K562 (cell line): ENCODE data around the gene TMC2. TPM values are rescaled to one million over a fixed set of nuclear protein-coding genes. Genes with fewer than 3 reads are reported as not detected.
A peak's percentile ranks its signal among the peaks of the same experiment; 100 is the strongest.

ENCODE experiments used
- ARID4B ChIP-seq: sonication (generic); formaldehyde crosslinking; IDR thresholded peaks from 2 replicates; pipeline ENCODE4 v1.8.0; 2022; ENCODE audit warnings: mild to moderate bottlenecking, missing genetic modification reagents
- ATF1 ChIP-seq, 2 experiments: fragments of 450-650 bp in 1 of 2; IDR thresholded peaks; 2 replicates each; pipeline ENCODE4 v1.6.1; 2016; ENCODE audit warnings: missing compliant biosample characterization in 1 of 2, missing genetic modification characterization in 1 of 2
- BRD4 ChIP-seq: fragments of 200-600 bp; sonication (generic); IDR thresholded peaks from 2 replicates; pipeline ENCODE4 v1.6.1; 2017; ENCODE audit warnings: inconsistent platforms
- E2F3 ChIP-seq: fragments of 250-450 bp; sonication (Bioruptor Pico); IDR thresholded peaks from 2 replicates; pipeline ENCODE4 v1.4.0; 2020; ENCODE audit warnings: mild to moderate bottlenecking
- E2F5 ChIP-seq: sonication (generic); formaldehyde crosslinking; IDR thresholded peaks from 2 replicates; pipeline ENCODE4 v1.8.0; 2022; ENCODE audit warnings: mild to moderate bottlenecking, missing genetic modification reagents
- EP400 ChIP-seq: fragments of 450-650 bp; IDR thresholded peaks from 2 replicates; pipeline ENCODE4 v1.6.1; 2017; ENCODE audit warnings: antibody characterized with exemption, mild to moderate bottlenecking, moderate library complexity
- ERF ChIP-seq: fragments of 450-650 bp; formaldehyde crosslinking; IDR thresholded peaks from 2 replicates; pipeline ENCODE4 v1.4.0; 2020; ENCODE audit warnings: mild to moderate bottlenecking, mixed read lengths
- KDM5B ChIP-seq: fragments of 200-600 bp; sonication (generic); IDR thresholded peaks from 2 replicates; pipeline ENCODE4 v1.6.1; 2012; ENCODE audit warnings: low read depth, mild to moderate bottlenecking, moderate library complexity, low read length, control low read depth, inconsistent platforms; ENCODE audit not compliant: insufficient replicate concordance
- RBBP5 ChIP-seq: fragments of 200-600 bp; sonication (generic); IDR thresholded peaks from 2 replicates; pipeline ENCODE4 v1.6.1; 2012; ENCODE audit warnings: borderline replicate concordance, mild to moderate bottlenecking, low read length, control low read depth, inconsistent platforms; ENCODE audit not compliant: insufficient read depth, poor library complexity, severe bottlenecking
- RUNX1 ChIP-seq: sonication (generic); IDR thresholded peaks from 2 replicates; pipeline ENCODE4 v1.6.1; 2016; ENCODE audit warnings: antibody characterized with exemption, low read depth
- SMARCE1 ChIP-seq: fragments of 450-650 bp; IDR thresholded peaks from 2 replicates; pipeline ENCODE4 v1.7.1; 2016; ENCODE audit warnings: mild to moderate bottlenecking
- SPI1 ChIP-seq: IDR thresholded peaks from 2 replicates; pipeline ENCODE4 v1.6.1; 2011; ENCODE audit warnings: low read depth, low read length, control low read depth, borderline replicate concordance
- USF2 ChIP-seq: sonication (generic); formaldehyde crosslinking; IDR thresholded peaks from 2 replicates; pipeline ENCODE4 v1.5.0; 2020; ENCODE audit warnings: missing genetic modification reagents
- ZBTB12 ChIP-seq: fragments of 250-450 bp; sonication (Bioruptor Pico); IDR thresholded peaks from 2 replicates; pipeline ENCODE4 v1.4.0; 2020
- ZNF384 ChIP-seq: IDR thresholded peaks from 2 replicates; pipeline ENCODE4 v1.6.1; 2012; ENCODE audit warnings: low read depth, low read length, improper control_type of control experiment
- ZNF431 ChIP-seq: sonication (generic); formaldehyde crosslinking; IDR thresholded peaks from 2 replicates; pipeline ENCODE4 v1.8.0; 2022; ENCODE audit warnings: mild to moderate bottlenecking, missing genetic modification reagents
- ZNF445 ChIP-seq: fragments of 250-450 bp; sonication (Bioruptor Pico); IDR thresholded peaks from 2 replicates; pipeline ENCODE4 v1.4.0; 2020; ENCODE audit warnings: low read depth, mild to moderate bottlenecking, moderate library complexity
- ZNF740 ChIP-seq, 3 experiments: fragments of 200-800 bp in 1 of 3; sonication (Bioruptor generic) in 1 of 3; sonication (generic) in 1 of 3; formaldehyde crosslinking in 1 of 3; IDR thresholded peaks; 2 replicates each; pipeline versions ENCODE4 v1.6.1 to v1.8.0; 2016 to 2022; ENCODE audit warnings: mild to moderate bottlenecking in 2 of 3, missing compliant biosample characterization in 2 of 3, missing genetic modification characterization in 2 of 3, missing genetic modification reagents in 1 of 3
- polyA plus RNA-seq, 8 experiments: library from polyadenylated mRNA; depleted of rRNA in 4 of 8; stranded (reverse) in 5 of 8; unstranded in 3 of 8; fragments of >200 nt; fragmentation: Nextera tagmentation in 2 of 8; fragmentation: Illumina TruSeq in 1 of 8; extraction: Ambion mirVana in 2 of 8; extraction: Trizol in 1 of 8; gene quantifications; 2 replicates each; pipeline versions ENCODE4 v1.2.1 to v1.2.3, GENCODE V29; 2011 to 2014; ENCODE audit warnings: inconsistent platforms in 1 of 8, missing spikeins in 1 of 8
- total RNA-seq, 7 experiments: library from RNA; depleted of rRNA in 6 of 7; stranded (reverse); fragments of >200 nt in 6 of 7; fragmentation: Illumina TruSeq in 2 of 7; extraction: Trizol in 2 of 7; gene quantifications; 2 replicates each; pipeline versions ENCODE4 v1.2.1 to v1.2.3, GENCODE V29; 2011 to 2021; ENCODE audit warnings: low replicate concordance in 1 of 7

The TMC2 gene
- total and polyA plus RNA-seq, 9 of the 15 experiments (the other 6 are each of a cell fraction or from before 2014, with no cell fraction given) = not detected

GRCh38 chr20:2652724-2653555 lies 116.6 kb downstream of the TMC2 start (continued):
- TF ChIP-seq ARID4B (CRISPR knock-in tag) = peak; percentile 89
- 0 out of 2 replicates have a peak, but pooled peaks have one; percentile 21 for TF ChIP-seq E2F3
- TF ChIP-seq SMARCE1 = no peak
- TF ChIP-seq ZNF431 (CRISPR knock-in tag) = 0 out of 2 replicates have a peak, but pooled peaks have one; percentile 1
- TF ChIP-seq ERF = peak; percentile 61; the same call in 1 of the 2 replicates
- 0 out of 2 replicates have a peak, but pooled peaks have one; percentile 52 for TF ChIP-seq E2F5
- no peak for TF ChIP-seq RBBP5
- TF ChIP-seq KDM5B = peak; percentile 42
- TF ChIP-seq ZNF445 = no peak
- peak; percentile 58; the same call in 1 of the 2 replicates for TF ChIP-seq BRD4
- TF ChIP-seq ATF1 (CRISPR knock-in tag; IDR thresholded peaks at IDR 0.05) = no peak
- TF ChIP-seq ATF1 (tag; IDR thresholded peaks at IDR 0.05) = peak; percentile 41; the same call in 1 of the 2 replicates
- no peak for TF ChIP-seq SPI1
- peak; percentile 85 for TF ChIP-seq EP400
- no peak for TF ChIP-seq ZBTB12
- no peak for TF ChIP-seq RUNX1
- peak; percentile 75 for TF ChIP-seq USF2
- no peak for TF ChIP-seq ZNF384
- TF ChIP-seq ZNF740 (CRISPR knock-in tag; IDR thresholded peaks at IDR 0.05) = no peak
- TF ChIP-seq ZNF740 (tag; IDR thresholded peaks at IDR 0.05) = no peak
